HG02884 (cell line): ENCODE measurements around the gene SMYD4.
"Not testable (repeated sequence)": the region's sequence is repeated elsewhere in the genome, so short reads cannot be mapped to it uniquely, and the experiment has no call there.

Experiments
- ATAC-seq: cut with Tn5 transposase; IDR thresholded peaks from one replicate; pipeline ENCODE4 v1.9.1; 2021; ENCODE audit warnings: mild to moderate bottlenecking, moderate library complexity; ENCODE audit not compliant: unreplicated experiment

The SMYD4 gene

DNA sequence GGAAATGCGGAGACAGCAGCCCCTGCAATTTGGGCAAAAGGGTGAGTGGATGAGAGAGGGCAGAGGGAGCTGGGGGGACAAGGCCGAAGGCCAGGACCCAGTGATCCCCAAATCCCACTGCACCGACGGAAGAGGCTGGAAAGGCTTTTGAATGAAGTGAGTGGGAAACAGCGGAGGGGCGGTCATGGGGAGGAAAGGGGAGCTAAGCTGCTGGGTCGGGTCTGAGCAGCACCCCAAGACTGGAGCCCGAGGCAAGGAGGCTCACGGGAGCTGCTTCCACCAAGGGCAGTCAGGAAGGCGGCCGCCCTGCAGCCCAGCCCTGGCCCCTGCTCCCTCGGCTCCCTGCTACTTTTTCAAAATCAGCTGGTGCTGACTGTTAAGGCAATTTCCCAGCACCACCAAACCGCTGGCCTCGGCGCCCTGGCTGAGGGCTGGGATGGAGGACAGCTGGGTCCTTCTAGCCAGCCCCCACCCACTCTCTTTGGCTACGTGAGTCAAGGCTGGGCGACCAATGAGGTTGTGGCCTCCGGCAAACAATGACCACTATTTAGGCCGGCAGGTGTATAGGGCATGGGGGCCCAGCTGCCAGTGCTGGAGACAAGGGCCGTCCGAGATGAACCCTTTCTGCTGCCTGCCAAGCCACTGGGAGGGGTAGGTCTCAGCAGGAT lies 67.3 kb downstream of the SMYD4 start:
- no peak for ATAC-seq

GRCh38 chr17:1759529-1759928 lies 70.2 kb downstream of the SMYD4 start:
- no peak for ATAC-seq

DNA sequence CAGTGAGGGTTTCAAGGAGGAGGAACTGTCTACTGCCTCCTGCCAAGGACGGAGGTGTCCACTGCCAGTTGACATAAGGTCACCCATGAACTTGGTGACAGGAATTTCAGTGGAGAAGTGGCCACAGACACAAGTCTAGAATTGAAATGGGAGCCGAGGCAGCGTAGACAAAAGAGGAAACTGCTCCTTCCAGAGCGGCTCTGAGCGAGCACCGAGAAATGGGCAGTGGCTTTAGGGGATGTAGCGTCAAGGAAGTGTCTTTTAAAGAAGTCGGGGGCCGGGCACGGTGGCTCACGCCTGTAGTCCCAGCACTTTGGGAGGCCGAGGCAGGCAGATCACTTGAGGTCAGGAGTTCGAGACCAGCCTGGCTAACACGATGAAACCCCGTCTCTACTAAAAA lies 70.9 kb downstream of the SMYD4 start:
- no peak for ATAC-seq

DNA sequence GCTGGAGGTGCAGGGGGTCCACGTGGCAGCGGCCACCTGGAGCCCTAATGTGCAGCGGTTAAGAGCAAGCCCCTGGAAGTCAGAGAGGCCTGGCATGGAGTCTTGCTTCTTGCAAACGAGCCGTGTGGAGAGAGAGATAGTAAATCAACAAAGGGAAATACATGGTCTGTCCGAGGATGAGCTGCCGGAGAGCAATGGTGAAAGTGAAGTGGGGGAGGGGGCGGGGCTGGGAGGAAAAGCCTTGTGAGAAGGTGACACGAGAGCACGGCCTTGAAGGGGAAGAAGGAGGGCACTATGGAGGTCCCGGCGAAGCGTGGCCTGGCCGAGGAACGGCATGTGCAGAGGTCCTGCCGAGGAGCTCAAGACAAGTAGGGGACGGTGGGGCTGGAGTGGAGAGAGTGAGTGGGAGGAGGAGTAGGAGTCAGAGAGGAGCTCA lies 73.9 kb downstream of the SMYD4 start:
- ATAC-seq = no peak

GRCh38 chr17:1755252-1755826 lies 74.4 kb downstream of the SMYD4 start:
- ATAC-seq = no peak

GRCh38 chr17:1754430-1755112 lies 75.1 kb downstream of the SMYD4 start:
- no peak for ATAC-seq

- ATAC-seq = no peak
Observed at GRCh38 chr17:1753767-1754429, 75.8 kb downstream of the SMYD4 start.

- no peak for ATAC-seq
Observed at GRCh38 chr17:1752425-1753262, 77.1 kb downstream of the SMYD4 start.

DNA sequence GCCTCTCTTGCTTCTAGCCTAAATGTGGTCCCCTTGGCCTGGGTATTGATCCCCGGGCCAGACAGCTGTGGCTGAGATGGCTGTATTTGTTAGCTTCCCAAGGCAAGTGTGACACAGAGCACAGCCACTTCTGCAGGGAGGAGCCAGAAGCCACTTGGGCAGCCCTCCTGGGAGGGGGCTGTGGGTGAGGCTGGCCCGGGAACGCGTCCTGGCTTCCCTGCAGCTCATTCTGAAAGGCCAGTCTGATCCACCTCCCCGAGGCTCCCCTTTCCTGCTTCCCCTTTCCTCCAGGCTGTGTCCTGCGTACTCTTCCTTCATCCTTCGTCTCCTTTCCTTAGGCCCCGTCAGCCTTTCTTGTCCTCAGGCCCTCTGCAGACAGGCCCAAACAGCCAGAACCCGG lies 79.1 kb downstream of the SMYD4 start:
- no peak for ATAC-seq

DNA sequence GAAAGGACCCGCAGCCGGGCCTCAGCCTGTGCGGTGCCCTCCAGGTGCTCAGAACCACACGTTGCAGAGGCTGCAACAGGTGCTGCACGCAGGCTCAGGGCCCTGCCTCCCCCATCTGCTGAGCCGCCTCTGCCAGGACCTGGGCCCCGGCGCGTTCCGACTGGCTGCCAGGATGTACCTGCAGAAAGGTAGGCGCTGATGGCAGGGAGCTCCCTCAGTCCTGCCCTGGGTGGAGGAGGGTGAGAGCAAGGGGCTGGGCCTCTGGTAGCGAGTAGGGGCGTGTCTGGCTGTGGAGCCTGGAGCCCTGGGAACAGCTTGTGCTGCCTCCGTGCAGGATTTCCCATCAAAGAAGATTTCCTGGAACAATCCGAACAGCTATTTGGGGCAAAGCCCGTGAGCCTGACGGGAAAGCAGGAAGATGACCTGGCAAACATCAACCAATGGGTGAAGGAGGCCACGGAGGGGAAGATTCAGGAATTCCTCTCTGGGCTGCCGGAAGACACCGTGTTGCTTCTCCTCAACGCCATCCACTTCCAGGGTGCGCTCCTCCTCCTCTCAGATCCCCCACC lies 82.6 kb downstream of the SMYD4 start:
- no peak for ATAC-seq

- no peak for ATAC-seq
Observed at GRCh38 chr17:1745513-1746020, 84.1 kb downstream of the SMYD4 start.

GRCh38 chr17:1744551-1745512 lies 84.9 kb downstream of the SMYD4 start:
- ATAC-seq = no peak

GRCh38 chr17:1743088-1743439 lies 86.6 kb downstream of the SMYD4 start:
- ATAC-seq = no peak

DNA sequence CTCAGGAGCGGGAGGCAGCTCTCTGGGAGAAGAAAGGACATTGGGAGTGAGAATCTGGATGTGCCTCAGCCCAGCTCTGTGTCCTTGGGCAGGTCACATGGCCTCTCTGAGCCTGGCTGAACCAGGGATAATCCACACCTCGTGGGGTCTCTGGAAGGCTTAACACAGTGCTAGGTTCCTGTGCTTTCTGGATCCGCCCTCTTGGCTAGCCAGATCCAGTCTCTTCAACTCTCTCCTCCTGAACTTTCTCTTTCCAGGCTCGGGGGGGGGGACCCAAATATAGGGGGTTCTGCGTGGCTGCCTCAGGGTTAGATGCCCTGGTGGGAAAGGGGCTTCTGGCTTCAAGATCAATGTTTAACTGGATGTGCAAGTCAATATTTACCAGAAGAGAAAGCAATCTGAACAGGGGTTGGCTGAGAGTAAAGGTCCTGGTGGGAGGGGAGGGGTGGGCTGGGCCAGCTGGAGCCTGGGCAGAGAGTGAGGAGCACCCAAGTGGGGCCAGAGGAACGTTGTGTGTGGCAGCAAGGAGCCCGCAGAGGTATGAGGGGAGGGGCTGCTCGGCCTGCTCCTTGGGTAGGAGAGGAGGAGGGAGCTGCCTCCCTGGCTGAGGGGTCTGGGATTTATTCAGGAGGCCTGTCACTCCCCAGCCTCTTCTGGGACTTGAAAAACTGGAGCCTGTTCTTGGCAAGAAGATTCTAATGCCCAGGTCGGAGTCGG lies 87.2 kb downstream of the SMYD4 start, which contains the start of gene SERPINF2:
TSS of gene SERPINF2 (plus strand) at position 501 of the 717 bp plus-strand sequence. CDS start 2,125 bp downstream, outside the sequence.
- no peak for ATAC-seq

GRCh38 chr17:1741899-1742298 lies 87.8 kb downstream of the SMYD4 start:
- not testable (repeated sequence) for ATAC-seq

- no peak for ATAC-seq
Observed at GRCh38 chr17:1737531-1738291, 92.0 kb downstream of the SMYD4 start.

GRCh38 chr17:1736348-1737281 lies 93.1 kb downstream of the SMYD4 start:
- no peak for ATAC-seq
